GM18511 (cell line): ENCODE data around the gene KRT35.

Experiments used
- ATAC-seq: cut with Tn5 transposase; IDR thresholded peaks from one replicate; pipeline ENCODE4 v1.9.1; 2021; ENCODE audit warnings: mild to moderate bottlenecking, moderate library complexity; ENCODE audit not compliant: unreplicated experiment

KRT35 gene

GRCh38 chr17:41481036-41481435 lies at the start of gene KRT35:
KRT35 (minus strand) TSS chr17:41481151; CDS start chr17:41481097, 54 bp downstream.
- no peak for ATAC-seq

- no peak for ATAC-seq
Measured at GRCh38 chr17:41530062-41531048, 49.4 kb upstream of the KRT35 start.

GRCh38 chr17:41529491-41529915 lies 48.6 kb upstream of the KRT35 start:
- no peak for ATAC-seq

- no peak for ATAC-seq
Measured at GRCh38 chr17:41528959-41529353, 48.0 kb upstream of the KRT35 start.

- ATAC-seq = no peak
Measured at GRCh38 chr17:41527063-41528023, 46.4 kb upstream of the KRT35 start.

- ATAC-seq = no peak
Measured at GRCh38 chr17:41524261-41524660, 43.3 kb upstream of the KRT35 start.

GRCh38 chr17:41523787-41524186 lies 42.8 kb upstream of the KRT35 start:
- ATAC-seq = no peak

- no peak for ATAC-seq
Measured at GRCh38 chr17:41523225-41523593, 42.3 kb upstream of the KRT35 start.

- ATAC-seq = no peak
Measured at GRCh38 chr17:41522301-41523224, 41.6 kb upstream of the KRT35 start.

- no peak for ATAC-seq
Measured at GRCh38 chr17:41521574-41522261, 40.8 kb upstream of the KRT35 start.

- no peak for ATAC-seq
Measured at GRCh38 chr17:41520821-41521521, 40.0 kb upstream of the KRT35 start.

GRCh38 chr17:41519501-41520224 lies 38.7 kb upstream of the KRT35 start:
- ATAC-seq = no peak

- no peak for ATAC-seq
Measured at GRCh38 chr17:41518789-41519449, 38.0 kb upstream of the KRT35 start, which contains the start of gene KRT15. KRT15 (minus strand) TSS chr17:41518890; CDS start chr17:41518827, 63 bp downstream.

- no peak for ATAC-seq
Measured at GRCh38 chr17:41518031-41518430, 37.1 kb upstream of the KRT35 start.

- no peak for ATAC-seq
Measured at GRCh38 chr17:41516830-41517283, 35.9 kb upstream of the KRT35 start.

- no peak for ATAC-seq
Measured at GRCh38 chr17:41516147-41516829, 35.3 kb upstream of the KRT35 start.

- ATAC-seq = no peak
Measured at GRCh38 chr17:41513168-41513547, 32.2 kb upstream of the KRT35 start.
